Mesendoderm (in vitro differentiated cells): ENCODE measurements around the gene CRTAC1.

Source experiments
- DNase-seq: peaks from one replicate; pipeline ENCODE4 v3.0.0; 2013
- H2AK5ac ChIP-seq: 2 replicates; pipeline ENCODE4 v1.6.1; 2013; ENCODE audit warnings: low read length, inconsistent platforms
- H2BK120ac ChIP-seq: 2 replicates; pipeline ENCODE4 v1.6.1; 2013; ENCODE audit warnings: low read depth, mild to moderate bottlenecking, low read length, moderate library complexity, mixed read lengths
- H2BK15ac ChIP-seq: replicated peaks from 2 replicates; pipeline ENCODE4 v1.6.1; 2013; ENCODE audit warnings: low read depth, mild to moderate bottlenecking, moderate library complexity
- H2BK5ac ChIP-seq: 2 replicates; pipeline ENCODE4 v1.6.1; 2013; ENCODE audit warnings: low read length, inconsistent platforms
- H3K18ac ChIP-seq: 2 replicates; pipeline ENCODE4 v1.6.1; 2013; ENCODE audit warnings: mild to moderate bottlenecking, low read length, mixed read lengths
- H3K23ac ChIP-seq: one replicate; pipeline ENCODE4 v1.6.1; 2013; ENCODE audit warnings: low read length
- H3K27ac ChIP-seq: 2 replicates; pipeline ENCODE4 v1.5.1; 2013; ENCODE audit warnings: low read depth, mild to moderate bottlenecking, inconsistent platforms, low read length, moderate library complexity
- H3K27me3 ChIP-seq: 2 replicates; pipeline ENCODE4 v1.6.1; 2013; ENCODE audit warnings: low read length, control low read depth, mild to moderate bottlenecking, inconsistent platforms; ENCODE audit not compliant: insufficient read depth, poor library complexity
- H3K36me3 ChIP-seq: 2 replicates; pipeline ENCODE4 v1.6.1; 2013; ENCODE audit warnings: low read length, inconsistent platforms; ENCODE audit not compliant: control insufficient read depth, insufficient read depth
- H3K4ac ChIP-seq: one replicate; pipeline ENCODE4 v1.6.1; 2013; ENCODE audit warnings: low read depth, mild to moderate bottlenecking, low read length, moderate library complexity
- H3K4me1 ChIP-seq: 2 replicates; pipeline ENCODE4 v1.6.1; 2013; ENCODE audit warnings: low read depth, low read length, inconsistent platforms; ENCODE audit not compliant: control insufficient read depth
- H3K4me2 ChIP-seq: 2 replicates; pipeline ENCODE4 v1.6.1; 2013; ENCODE audit warnings: low read length
- H3K4me3 ChIP-seq: 2 replicates; pipeline ENCODE4 v1.5.1; 2013; ENCODE audit warnings: mild to moderate bottlenecking, low read length
- H3K56ac ChIP-seq: one replicate; pipeline ENCODE4 v1.6.1; 2013; ENCODE audit warnings: low read length
- H3K79me1 ChIP-seq: 2 replicates; pipeline ENCODE4 v1.6.1; 2013; ENCODE audit warnings: low read length, inconsistent platforms
- H3K79me2 ChIP-seq: 2 replicates; pipeline ENCODE4 v1.6.1; 2013; ENCODE audit warnings: mild to moderate bottlenecking, low read length; ENCODE audit not compliant: control insufficient read depth, insufficient read depth
- H3K9ac ChIP-seq: 2 replicates; pipeline ENCODE4 v1.6.1; 2013; ENCODE audit warnings: low read length, inconsistent platforms
- H4K5ac ChIP-seq: one replicate; pipeline ENCODE4 v1.6.1; 2013; ENCODE audit warnings: low read length
- H4K8ac ChIP-seq: one replicate; pipeline ENCODE4 v1.6.1; 2013; ENCODE audit warnings: low read depth, mild to moderate bottlenecking, control low read depth, low read length, moderate library complexity
- WGBS: extraction: QIAGEN DNeasy Blood & Tissue Kit; methylation state at CpG from one replicate; pipeline ENCODE4 v1.1.7; 2013; ENCODE audit warnings: low lambda C conversion rate, missing lambda C conversion rate; ENCODE audit not compliant: insufficient coverage; ENCODE audit errors: extremely low coverage; 5-methylcytosine and 5-hydroxymethylcytosine counted together

The CRTAC1 gene

GRCh38 chr10:97913193-97913592 is 117.2 kb downstream of the CRTAC1 start:
- Histone ChIP-seq H2AK5ac (no peak overlapping the region), H3K4ac (no peak overlapping the region), H3K79me2 (no peaks in the 10 kb centered on the region), H3K56ac (no peak overlapping the region), H4K5ac (no peak overlapping the region), H3K4me1 (peaks cover 2% of the 10 kb centered on the region), H3K9ac (no peak overlapping the region), H3K4me2 (no peak overlapping the region), H3K36me3 (no peaks in the 10 kb centered on the region), H2BK15ac (no peak overlapping the region), H3K79me1 (no peaks in the 10 kb centered on the region), H2BK5ac (no peak overlapping the region), H3K4me3 (no peak overlapping the region), H3K23ac (no peak overlapping the region), H3K27me3 (no peaks in the 10 kb centered on the region), H3K27ac (no peak overlapping the region), H3K18ac (no peak overlapping the region), H4K8ac (no peak overlapping the region), H2BK120ac (no peak overlapping the region)
- no peak for DNase-seq
- whole genome bisulfite sequencing: no CpG with 5 or more reads among the region's 2 CpGs

GRCh38 chr10:97911217-97911616 is 119.2 kb downstream of the CRTAC1 start:
- Histone ChIP-seq H3K4me1 (peaks cover 2% of the 10 kb centered on the region), H2BK120ac (no peak overlapping the region), H4K8ac (no peak overlapping the region), H3K79me2 (no peaks in the 10 kb centered on the region), H2AK5ac (no peak overlapping the region), H3K79me1 (no peaks in the 10 kb centered on the region), H3K9ac (no peak overlapping the region), H3K56ac (no peak overlapping the region), H3K27ac (no peak overlapping the region), H2BK5ac (no peak overlapping the region), H3K4ac (no peak overlapping the region), H3K4me2 (no peak overlapping the region), H3K23ac (no peak overlapping the region), H3K18ac (no peak overlapping the region), H4K5ac (no peak overlapping the region), H2BK15ac (no peak overlapping the region), H3K27me3 (no peaks in the 10 kb centered on the region), H3K36me3 (no peaks in the 10 kb centered on the region), H3K4me3 (no peak overlapping the region)
- DNase-seq: no peak
- no CpG with 5 or more reads among the region's 5 CpGs for WGBS

DNA sequence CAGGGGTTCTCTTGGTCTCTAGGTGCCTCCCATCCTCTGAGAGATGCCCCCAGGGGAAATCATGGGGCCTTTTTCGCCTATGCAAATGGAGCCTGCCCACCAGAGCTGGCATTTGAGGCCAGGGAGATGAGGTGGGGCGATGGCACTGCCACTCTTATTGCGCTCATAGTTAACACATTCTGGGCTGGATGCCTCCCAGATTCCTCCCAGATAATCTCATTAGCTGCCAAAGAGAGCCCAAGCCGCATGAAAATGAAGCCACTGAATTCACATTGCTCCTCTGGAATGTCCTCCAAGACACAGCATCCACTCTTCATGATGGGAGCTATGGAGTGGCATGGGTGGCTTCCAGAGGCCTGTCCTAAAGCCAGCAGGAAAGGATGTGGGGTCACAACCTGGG is 119.8 kb downstream of the CRTAC1 start:
- Histone ChIP-seq H4K5ac (no peak overlapping the region), H2BK15ac (no peak overlapping the region), H2BK5ac (no peak overlapping the region), H2AK5ac (no peak overlapping the region), H3K9ac (no peak overlapping the region), H3K4ac (no peak overlapping the region), H3K27ac (no peak overlapping the region), H3K36me3 (no peaks in the 10 kb centered on the region), H3K79me2 (no peaks in the 10 kb centered on the region), H3K23ac (no peak overlapping the region), H3K27me3 (no peaks in the 10 kb centered on the region), H3K4me2 (no peak overlapping the region), H3K4me1 (peaks cover 2% of the 10 kb centered on the region), H3K4me3 (no peak overlapping the region), H3K56ac (no peak overlapping the region), H3K79me1 (no peaks in the 10 kb centered on the region), H2BK120ac (no peak overlapping the region), H3K18ac (no peak overlapping the region), H4K8ac (no peak overlapping the region)
- no CpG with 5 or more reads among the region's 4 CpGs for WGBS
- no peak for DNase-seq

GRCh38 chr10:97907830-97908229 is 122.6 kb downstream of the CRTAC1 start:
- Histone ChIP-seq H3K9ac (no peak overlapping the region), H3K4me1 (no peaks in the 10 kb centered on the region), H3K4me3 (no peak overlapping the region), H3K79me2 (no peaks in the 10 kb centered on the region), H3K27me3 (no peaks in the 10 kb centered on the region), H2BK120ac (no peak overlapping the region), H3K18ac (no peak overlapping the region), H4K5ac (no peak overlapping the region), H2BK5ac (no peak overlapping the region), H3K23ac (no peak overlapping the region), H3K4ac (no peak overlapping the region), H3K27ac (no peak overlapping the region), H4K8ac (no peak overlapping the region), H3K4me2 (no peak overlapping the region), H3K36me3 (no peaks in the 10 kb centered on the region), H3K56ac (no peak overlapping the region), H2AK5ac (no peak overlapping the region), H2BK15ac (no peak overlapping the region), H3K79me1 (no peaks in the 10 kb centered on the region)
- no peak for DNase-seq
- no CpG with 5 or more reads among the region's 12 CpGs for WGBS

- no peak overlapping the region for H2AK5ac ChIP-seq
- no peak overlapping the region for H4K8ac ChIP-seq
- no peaks in the 10 kb centered on the region for H3K36me3 ChIP-seq
- H3K23ac ChIP-seq: no peak overlapping the region
- no peak overlapping the region for H3K27ac ChIP-seq
- no peak overlapping the region for H3K18ac ChIP-seq
- H2BK15ac ChIP-seq: no peak overlapping the region
- no peaks in the 10 kb centered on the region for H3K79me1 ChIP-seq
- H3K4me3 ChIP-seq: no peak overlapping the region
- no peak for DNase-seq
- no peak overlapping the region for H3K9ac ChIP-seq
- no peak overlapping the region for H4K5ac ChIP-seq
- no peak overlapping the region for H3K56ac ChIP-seq
- H2BK120ac ChIP-seq: no peak overlapping the region
- H3K4me2 ChIP-seq: no peak overlapping the region
- no CpG with 5 or more reads among the region's 6 CpGs for WGBS
- H3K79me2 ChIP-seq: no peaks in the 10 kb centered on the region
- H3K27me3 ChIP-seq: no peaks in the 10 kb centered on the region
- no peak overlapping the region for H2BK5ac ChIP-seq
- no peaks in the 10 kb centered on the region for H3K4me1 ChIP-seq
- H3K4ac ChIP-seq: no peak overlapping the region
Observed at GRCh38 chr10:97907211-97907610, 123.2 kb downstream of the CRTAC1 start.

GRCh38 chr10:97905276-97905675 is 125.1 kb downstream of the CRTAC1 start:
- Histone ChIP-seq H2BK15ac (no peak overlapping the region), H3K4ac (no peak overlapping the region), H3K27me3 (no peaks in the 10 kb centered on the region), H3K18ac (no peak overlapping the region), H3K9ac (no peak overlapping the region), H3K4me1 (no peaks in the 10 kb centered on the region), H4K8ac (no peak overlapping the region), H3K23ac (no peak overlapping the region), H3K79me1 (no peaks in the 10 kb centered on the region), H3K27ac (no peak overlapping the region), H3K56ac (no peak overlapping the region), H3K36me3 (no peaks in the 10 kb centered on the region), H2BK5ac (no peak overlapping the region), H2AK5ac (no peak overlapping the region), H3K4me3 (no peak overlapping the region), H2BK120ac (no peak overlapping the region), H3K4me2 (no peak overlapping the region), H4K5ac (no peak overlapping the region), H3K79me2 (no peaks in the 10 kb centered on the region)
- DNase-seq: no peak
- no CpG with 5 or more reads among the region's 8 CpGs for WGBS
